ENCODE results near the gene CCL7. TPM values are rescaled to one million over a fixed set of nuclear protein-coding genes. Genes with fewer than 3 reads are reported as not detected.

The CCL7 gene
- total and polyA plus RNA-seq, 2 of the 4 experiments (the other 2 are of a cell fraction) = 0.18 to 0.58 TPM

- ChIA-PET CTCF (interaction anchor here (0.6 to 4.3 kb wide), 10 partner anchors 10 to 109 kb away, joined by 3 to 40 read pairs (median 4); partner anchors contain the start of gene CCL13), POLR2A (ENCODE audit: unreplicated experiment) (no interaction called here)
- no peak for TF ChIP-seq POLR2A (IDR thresholded peaks at IDR 0.05; ENCODE audit: low read depth, low read length)
- TF ChIP-seq NFE2L2 (IDR thresholded peaks at IDR 0.05; ENCODE audit: low read depth, low read length) = no peak
- peak; percentile 81 for TF ChIP-seq CTCF (conservative IDR thresholded peaks at IDR 0.05; ENCODE audit: low read depth, low read length)
- TF ChIP-seq MAFK (IDR thresholded peaks at IDR 0.05; ENCODE audit: low read depth, low read length) = no peak
- TF ChIP-seq FOS (IDR thresholded peaks at IDR 0.05; ENCODE audit: low read depth, low read length) = 0 out of 2 replicates have a peak, but pooled peaks have one; percentile 28
- peak; percentile 85 for TF ChIP-seq SMC3 (IDR thresholded peaks at IDR 0.05; ENCODE audit: low read depth, low read length)
- no peak for TF ChIP-seq CEBPB (IDR thresholded peaks at IDR 0.05; ENCODE audit: low read depth, low read length)
- TF ChIP-seq RAD21 (IDR thresholded peaks at IDR 0.05; ENCODE audit: low read length) = peak; percentile 91
- TF ChIP-seq MXI1 (IDR thresholded peaks at IDR 0.05; ENCODE audit: borderline replicate concordance, low read depth, low read length) = no peak
- Histone ChIP-seq H3K4ac (ENCODE audit: low read depth, low read length) (no peak overlapping the region), H2BK20ac (ENCODE audit: low read depth, low read length) (peak overlapping the region; percentile 65; the same call in 1 of the 2 replicates), H2BK15ac (ENCODE audit: low read depth, low read length) (peak overlapping the region; percentile 8; the same call in 2 of the 3 replicates), H3K36me3 (ENCODE audit: control insufficient read depth, insufficient read depth, low read length) (no peaks in the 10 kb centered on the region), H4K20me1 (ENCODE audit: insufficient read depth, low read length) (no peaks in the 10 kb centered on the region), H2BK120ac (ENCODE audit: low read depth, low read length) (peak overlapping the region; percentile 30; the same call in 1 of the 2 replicates), H3K79me1 (ENCODE audit: low read depth in 1 of 2, low read length in 2 of 2) (no peaks in the 10 kb centered on the region), H3K4me1 (ENCODE audit: control insufficient read depth, insufficient read depth, low read length) (peaks cover 8% of the 10 kb centered on the region), H2BK5ac (ENCODE audit: low read depth, low read length, poor library complexity, severe bottlenecking) (peak overlapping the region; percentile 32), H2AK5ac (ENCODE audit: low read depth, low read length) (no peak overlapping the region), H3K56ac (ENCODE audit: extremely low read depth, insufficient read depth, low read length) (no peak overlapping the region), H3K27me3 (ENCODE audit: control insufficient read depth, insufficient read depth, low read length) (no peaks in the 10 kb centered on the region), H3K4me2 (ENCODE audit: low read depth, low read length) (no peak overlapping the region), H3K27ac (ENCODE audit: insufficient read depth, low read length) (no peak overlapping the region), H2AK9ac (replicated peaks; ENCODE audit: low read depth, low read length, poor library complexity) (no peak overlapping the region), H3K14ac (replicated peaks; ENCODE audit: low read depth, low read length) (no peak overlapping the region), H4K91ac (ENCODE audit: insufficient read depth, low read depth, low read length) (peak overlapping the region; percentile 35; the same call in 1 of the 2 replicates), H3K18ac (ENCODE audit: low read depth, low read length) (peak overlapping the region; percentile 67), H3K9ac (ENCODE audit: low read depth, low read length) (peak overlapping the region; percentile 49; the same call in 1 of the 2 replicates), H3K9me1 (ENCODE audit: insufficient read depth, low read length) (peaks cover 4% of the 10 kb centered on the region; the same call in 1 of the 2 replicates), H3K4me3 (ENCODE audit: insufficient read depth, low read depth, low read length) (no peak overlapping the region), H2AFZ (replicated peaks; ENCODE audit: low read length, poor library complexity) (peak overlapping the region; percentile 29), H4K8ac (ENCODE audit: low read depth in 2 of 2, low read length in 2 of 2) (peak overlapping the region; percentile 31 to 44; a peak in 2 of 4 replicates), H4K5ac (ENCODE audit: low read depth, low read length) (peak overlapping the region; percentile 62; the same call in 1 of the 2 replicates), H3K23ac (ENCODE audit: low read depth, low read length) (no peak overlapping the region), H3K9me3 (ENCODE audit: control insufficient read depth, insufficient read depth, low read length) (no peaks in the 10 kb centered on the region)
- intact Hi-C loops (cut with micrococcal nuclease) (loop anchor here (1.0 to 2.0 kb wide), 3 partner anchors 55 to 528 kb away; no protein-coding TSS in a partner anchor), in situ Hi-C loops (cut with MboI; ENCODE audit: low sequenced_read_pairs) (loop anchor here (5.0 kb wide), 3 partner anchors 51 to 104 kb away; partner anchors contain the start of gene CCL13), dilution Hi-C loops (cut with HindIII; ENCODE audit: low sequenced_read_pairs, unreplicated experiment) (no loop called here)
- WGBS, 2 experiments (ENCODE audit: extremely low coverage in 2 of 2, insufficient read length in 1 of 2) = 29% methylated on average over 2 of the region's 3 CpGs; no CpG with 5 or more reads in 1 of the 2 experiments
- no TSS peak for BruUV-seq (replicated peaks)
- ATAC-seq (ENCODE audit: low read depth) = peak; percentile 87
- DNase-seq = peak; percentile 87
Measured at GRCh38 chr17:34306466-34306865, 36.4 kb downstream of the CCL7 start.
